B cell (primary cell): Measurements from ENCODE around the gene DNM1. TPM values are rescaled to one million over a fixed set of nuclear protein-coding genes. Genes with fewer than 3 reads are reported as not detected.
A peak's percentile ranks its signal among the peaks of the same experiment; 100 is the strongest.

Experiments
- ATAC-seq: fragments of 200-7000 bp; cut with Tn5 transposase; one replicate; pipeline ENCODE4 v1.10.0; 2021; ENCODE audit warnings: low read depth, mild to moderate bottlenecking, moderate number of reproducible peaks, moderate library complexity
- CTCF ChIA-PET: fragments of 350-600 bp; sonication (Branson Sonifier 250); formaldehyde crosslinking; loops from one replicate; lab custom pipeline; 2021; ENCODE audit warnings: antibody characterized with exemption, inconsistent platforms; lab: Charles Lee
- POLR2A ChIA-PET: fragments of 350-600 bp; sonication (Branson Sonifier 250); formaldehyde crosslinking; loops from one replicate; lab custom pipeline; 2021; ENCODE audit warnings: antibody characterized with exemption; lab: Charles Lee
- DNase-seq: peaks from one replicate; pipeline ENCODE4 v3.0.0; 2013
- H2AFZ ChIP-seq: 2 replicates; pipeline ENCODE4 v1.6.1; 2012; ENCODE audit warnings: mild to moderate bottlenecking, low read depth, low read length; ENCODE audit not compliant: insufficient read depth, poor library complexity, severe bottlenecking
- H3K27ac ChIP-seq, 2 donors: 1 replicate in 1 of 2; 2 replicates in 1 of 2; pipeline ENCODE4 v1.5.1; 2012 to 2013; ENCODE audit warnings: low read length in 2 of 2, mild to moderate bottlenecking in 2 of 2, moderate library complexity in 1 of 2
- H3K27me3 ChIP-seq, 4 experiments: fragments of 200-600 bp in 1 of 4; sonication (generic) in 1 of 4; replicated peaks in 1 of 4; 1 replicate in 2 of 4; 2 replicates in 2 of 4; pipeline versions ENCODE4 v1.6.1 to v1.7.0; 2013 to 2016; ENCODE audit warnings: low read length in 3 of 4, mild to moderate bottlenecking in 2 of 4, mixed read lengths in 1 of 4, moderate library complexity in 1 of 4; ENCODE audit not compliant: insufficient read depth in 4 of 4, control insufficient read depth in 3 of 4; ENCODE audit errors: control extremely low read depth in 1 of 4
- H3K36me3 ChIP-seq, 2 experiments: replicated peaks in 1 of 2; 1 replicate in 1 of 2; 2 replicates in 1 of 2; pipeline versions ENCODE4 v1.6.1 to v1.7.1; 2013; ENCODE audit warnings: low read length in 1 of 2; ENCODE audit not compliant: insufficient read depth in 2 of 2, control insufficient read depth in 1 of 2; ENCODE audit errors: control extremely low read depth in 1 of 2, extremely low read depth in 1 of 2
- H3K4me1 ChIP-seq, 2 donors: fragments of 200-600 bp in 1 of 2; sonication (generic) in 1 of 2; 1 replicate in 1 of 2; 2 replicates in 1 of 2; pipeline versions ENCODE4 v1.5.1 to v1.6.1; 2013 to 2017; ENCODE audit warnings: low read length in 2 of 2; ENCODE audit not compliant: control insufficient read depth in 2 of 2, insufficient read depth in 2 of 2
- H3K4me2 ChIP-seq: replicated peaks from 2 replicates; pipeline ENCODE3; 2012; ENCODE audit warnings: mild to moderate bottlenecking, low read depth, low read length; ENCODE audit not compliant: poor library complexity, severe bottlenecking
- H3K4me3 ChIP-seq, 5 experiments: fragments of 200-600 bp in 1 of 5; sonication (generic) in 1 of 5; 1 replicate in 3 of 5; 2 replicates in 2 of 5; pipeline versions ENCODE4 v1.5.1 to v1.7.0; 2011 to 2016; ENCODE audit warnings: low read length in 4 of 5, mild to moderate bottlenecking in 4 of 5, low read depth in 2 of 5, control low read depth in 1 of 5, moderate library complexity in 1 of 5; ENCODE audit not compliant: insufficient read depth in 1 of 5; ENCODE audit errors: control extremely low read depth in 1 of 5, extremely low read depth in 1 of 5
- H3K79me2 ChIP-seq: fragments of 200-600 bp; sonication (generic); one replicate; pipeline ENCODE4 v1.6.0; 2016; ENCODE audit warnings: low read length; ENCODE audit not compliant: control insufficient read depth, insufficient read depth
- H3K9ac ChIP-seq: fragments of 200-600 bp; sonication (generic); 2 replicates; pipeline ENCODE4 v1.6.1; 2017; ENCODE audit warnings: mild to moderate bottlenecking, low read length, moderate library complexity
- H3K9me3 ChIP-seq, 3 donors: one replicate each; pipeline versions ENCODE4 v1.6.1 to v1.7.1; 2013; ENCODE audit warnings: low read length in 2 of 3; ENCODE audit not compliant: control insufficient read depth in 2 of 3, insufficient read depth in 1 of 3; ENCODE audit errors: control extremely low read depth in 1 of 3
- H4K20me1 ChIP-seq: 2 replicates; pipeline ENCODE4 v1.6.0; 2012; ENCODE audit warnings: mild to moderate bottlenecking, low read length; ENCODE audit not compliant: insufficient read depth, control insufficient read depth, poor library complexity, severe bottlenecking
- H3K27ac Mint-ChIP-seq: one replicate; pipeline ENCODE4 v1.8.0; 2021; ENCODE audit warnings: mixed read lengths
- H3K27me3 Mint-ChIP-seq: one replicate; pipeline ENCODE4 v1.8.0; 2021; ENCODE audit warnings: mixed read lengths
- H3K4me1 Mint-ChIP-seq: one replicate; pipeline ENCODE4 v1.8.0; 2021; ENCODE audit warnings: mixed read lengths
- H3K4me3 Mint-ChIP-seq: one replicate; pipeline ENCODE4 v1.8.0; 2021; ENCODE audit warnings: mixed read lengths
- H3K9me3 Mint-ChIP-seq: one replicate; pipeline ENCODE4 v1.8.0; 2022; ENCODE audit warnings: mixed read lengths; ENCODE audit not compliant: insufficient read depth
- EZH2 ChIP-seq: IDR thresholded peaks from 2 replicates; pipeline ENCODE4 v1.6.1; 2012; ENCODE audit warnings: borderline replicate concordance, low read depth, mild to moderate bottlenecking, moderate library complexity, low read length; ENCODE audit not compliant: insufficient read depth, poor library complexity, severe bottlenecking
- WGBS: methylation state at CpG from one replicate; pipeline ENCODE4 v1.1.5; 2013; ENCODE audit warnings: missing lambda C conversion rate; ENCODE audit not compliant: insufficient coverage; 5-methylcytosine and 5-hydroxymethylcytosine counted together
- intact Hi-C: fragments of 100-400 bp; cut with micrococcal nuclease; formaldehyde crosslinking; loops from one replicate; pipeline ENCODE4 v1.10.0; 2022
- polyA plus RNA-seq: library from polyadenylated mRNA; depleted of rRNA; stranded (reverse); fragments of >200 nt; gene quantifications from 2 replicates; pipeline ENCODE4 v1.2.3, GENCODE V29; 2012
- total RNA-seq, 2 donors: library from RNA; stranded (reverse); fragments of 120-200 nt in 1 of 2; gene quantifications; 1 replicate in 1 of 2; 2 replicates in 1 of 2; pipeline versions ENCODE4 v1.2.3 to v1.2.4, GENCODE V29; 2013 to 2022
- TF ChIP-seq, protein P1 (sequence below): fragments of 200-600 bp; IDR thresholded peaks from one replicate; pipeline ENCODE4 v1.8.0; 2022; ENCODE audit warnings: antibody characterized with exemption, mild to moderate bottlenecking

Gene DNM1
- total and polyA plus RNA-seq, 2 donors (not counting 1 experiment from before 2014, with no cell fraction given): 0.63 to 1.3 TPM

DNA sequence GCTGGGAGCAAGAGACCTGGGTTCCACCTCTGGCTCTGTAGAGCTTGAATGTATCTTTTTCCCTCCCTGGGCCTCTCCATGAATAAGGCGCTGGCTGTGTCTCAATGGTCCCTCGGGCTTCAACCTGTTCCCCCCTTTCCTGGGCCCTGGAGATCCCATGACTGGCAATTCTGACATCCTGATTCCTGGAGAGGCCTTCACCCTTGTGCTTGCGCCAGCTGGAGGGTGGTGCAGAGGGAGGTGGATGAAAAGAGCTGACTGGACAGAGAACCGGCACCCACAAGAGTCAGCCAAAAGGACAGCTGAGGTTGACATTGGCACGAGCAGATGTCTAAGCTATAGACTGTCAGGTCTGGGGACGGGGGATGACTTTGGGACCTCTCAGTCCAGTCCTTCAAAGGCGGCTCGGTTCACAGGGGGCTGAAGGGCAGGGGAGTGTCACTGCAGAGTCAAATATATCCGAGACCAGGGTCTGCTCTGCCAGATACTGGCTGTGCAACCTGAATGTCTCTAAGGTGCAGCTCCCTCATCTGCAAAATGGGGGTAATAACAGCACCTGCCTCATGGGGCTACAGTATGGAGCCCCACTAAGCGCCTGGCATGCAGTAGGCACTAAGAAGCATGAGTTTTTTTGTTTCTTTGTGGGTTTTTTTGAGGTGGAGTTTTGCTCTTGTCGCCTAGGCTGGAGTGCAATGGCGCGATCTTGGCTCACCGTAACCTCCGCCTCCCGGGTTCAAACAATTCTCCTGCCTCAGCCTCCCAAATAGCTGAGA, 13.8 kb downstream of the DNM1 start:
- Histone ChIP-seq H3K4me3 (no peak overlapping the region), H2AFZ (no peak overlapping the region), H3K27me3 (peaks cover 0 to 9% (median 0%) of the 10 kb centered on the region in 4 experiments), H3K27ac (no peak overlapping the region), H4K20me1 (no peaks in the 10 kb centered on the region), H3K9ac (no peak overlapping the region), H3K79me2 (no peaks in the 10 kb centered on the region), H3K4me1 (peaks cover 9 to 16% of the 10 kb centered on the region in 2 donors), H3K9me3 (peaks cover 0 to 8% (median 0%) of the 10 kb centered on the region in 3 donors), H3K4me2 (no peak overlapping the region), H3K36me3 (no peaks in the 10 kb centered on the region)
- Mint-ChIP-seq H3K27ac (no peak overlapping the region), H3K4me1 (peaks cover 11% of the 10 kb centered on the region), H3K4me3 (no peak overlapping the region), H3K27me3 (peaks cover 9% of the 10 kb centered on the region), H3K9me3 (no peaks in the 10 kb centered on the region)
- ChIA-PET POLR2A (no interaction called here), CTCF (interaction anchor here (0.6 kb wide), 1 partner anchor 9 kb away, joined by 4 read pairs; no protein-coding TSS in a partner anchor)
- no peak for DNase-seq
- TF ChIP-seq, protein P1, sequence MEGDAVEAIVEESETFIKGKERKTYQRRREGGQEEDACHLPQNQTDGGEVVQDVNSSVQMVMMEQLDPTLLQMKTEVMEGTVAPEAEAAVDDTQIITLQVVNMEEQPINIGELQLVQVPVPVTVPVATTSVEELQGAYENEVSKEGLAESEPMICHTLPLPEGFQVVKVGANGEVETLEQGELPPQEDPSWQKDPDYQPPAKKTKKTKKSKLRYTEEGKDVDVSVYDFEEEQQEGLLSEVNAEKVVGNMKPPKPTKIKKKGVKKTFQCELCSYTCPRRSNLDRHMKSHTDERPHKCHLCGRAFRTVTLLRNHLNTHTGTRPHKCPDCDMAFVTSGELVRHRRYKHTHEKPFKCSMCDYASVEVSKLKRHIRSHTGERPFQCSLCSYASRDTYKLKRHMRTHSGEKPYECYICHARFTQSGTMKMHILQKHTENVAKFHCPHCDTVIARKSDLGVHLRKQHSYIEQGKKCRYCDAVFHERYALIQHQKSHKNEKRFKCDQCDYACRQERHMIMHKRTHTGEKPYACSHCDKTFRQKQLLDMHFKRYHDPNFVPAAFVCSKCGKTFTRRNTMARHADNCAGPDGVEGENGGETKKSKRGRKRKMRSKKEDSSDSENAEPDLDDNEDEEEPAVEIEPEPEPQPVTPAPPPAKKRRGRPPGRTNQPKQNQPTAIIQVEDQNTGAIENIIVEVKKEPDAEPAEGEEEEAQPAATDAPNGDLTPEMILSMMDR: no peak
- TF ChIP-seq EZH2: no peak
- intact Hi-C loops: no loop called here
- 94% methylated on average over 14 of the region's 16 CpGs for WGBS
- ATAC-seq: no peak

DNA sequence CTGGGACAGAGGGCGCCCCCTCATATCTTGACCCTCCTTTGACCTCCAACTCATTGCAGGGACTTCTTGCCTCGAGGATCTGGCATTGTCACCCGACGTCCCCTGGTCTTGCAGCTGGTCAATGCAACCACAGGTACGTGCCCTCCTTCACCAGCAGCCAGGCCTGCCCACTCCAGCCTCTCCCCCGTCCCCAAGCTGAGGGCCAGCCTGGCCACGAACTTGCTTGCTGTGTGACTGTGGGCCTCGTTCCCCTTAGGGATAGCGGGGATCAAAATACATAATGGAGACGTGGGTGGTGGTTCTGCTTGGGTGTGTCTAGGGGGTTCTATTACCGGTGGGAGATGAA, 15.0 kb downstream of the DNM1 start:
- peaks cover 11% of the 10 kb centered on the region for H3K4me1 Mint-ChIP-seq
- 75% methylated on average over 11 of the region's 11 CpGs for WGBS
- Histone ChIP-seq H4K20me1 (no peaks in the 10 kb centered on the region), H3K27me3 (peaks cover 0 to 5% (median 0%) of the 10 kb centered on the region in 4 experiments), H3K36me3 (no peaks in the 10 kb centered on the region), H3K9ac (peak overlapping the region; percentile 65), H3K27ac (no peak overlapping the region), H3K9me3 (peaks cover 0 to 8% (median 0%) of the 10 kb centered on the region in 3 donors), H3K4me2 (peak overlapping the region; percentile 90), H3K4me3 (peak overlapping the region; percentile 9 to 67 (median 54)), H3K79me2 (no peaks in the 10 kb centered on the region), H3K4me1 (peaks cover 9 to 16% of the 10 kb centered on the region in 2 donors), H2AFZ (peak overlapping the region; percentile 72)
- no peaks in the 10 kb centered on the region for H3K9me3 Mint-ChIP-seq
- peak overlapping the region; percentile 85 for H3K4me3 Mint-ChIP-seq
- peaks cover 4% of the 10 kb centered on the region for H3K27me3 Mint-ChIP-seq
- DNase-seq: no peak
- intact Hi-C loops: loop anchor here (1.0 kb wide), 2 partner anchors 15 to 32 kb away; partner anchors contain the start of gene DNM1
- ATAC-seq: no peak
- TF ChIP-seq, protein P1: no peak
- TF ChIP-seq EZH2: no peak
- peak overlapping the region; percentile 2 for H3K27ac Mint-ChIP-seq
- CTCF ChIA-PET: interaction anchor here (0.5 to 1.0 kb wide), 3 partner anchors 14 to 200 kb away, joined by 3 to 4 read pairs (median 3); no protein-coding TSS in a partner anchor
- POLR2A ChIA-PET: interaction anchor here (0.6 kb wide), 2 partner anchors 15 to 333 kb away, joined by 3 read pairs; no protein-coding TSS in a partner anchor
